ENCODE data around the gene CFL1.
"Not testable (repeated sequence)": the region's sequence is repeated elsewhere in the genome, so short reads cannot be mapped to it uniquely, and the experiment has no call there.

CFL1 gene

GRCh38 chr11:65857853-65858680, at the start of gene CFL1:
Gene CFL1 (minus strand): TSS chr11:65858180. CDS start chr11:65858099, 81 bp downstream.
- peak; percentile 82 to 90 for DNase-seq

DNA sequence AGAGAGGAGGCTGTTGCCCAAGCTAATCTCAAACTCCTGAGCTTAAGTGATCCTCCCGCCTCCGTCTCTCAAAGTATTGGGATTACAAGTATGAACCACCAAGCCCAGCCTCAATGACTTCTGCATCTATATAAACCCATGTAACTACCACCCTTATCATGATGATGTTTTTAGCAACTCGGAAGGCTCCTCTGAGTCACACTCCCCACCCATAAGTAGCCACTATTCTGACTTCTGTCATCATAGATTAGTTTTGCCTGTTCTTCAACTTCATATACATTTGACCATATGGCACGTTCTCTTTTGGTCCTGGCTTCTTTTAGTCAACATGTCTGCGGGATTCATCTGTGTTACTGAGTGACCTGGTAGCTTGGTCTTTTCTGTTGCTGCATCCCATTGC, 48.6 kb upstream of the CFL1 start:
- no peak for DNase-seq

- DNase-seq, result no peak
Observed at GRCh38 chr11:65903715-65904114, 45.7 kb upstream of the CFL1 start.

GRCh38 chr11:65903068-65903481, 45.1 kb upstream of the CFL1 start:
- no peak for DNase-seq

DNA sequence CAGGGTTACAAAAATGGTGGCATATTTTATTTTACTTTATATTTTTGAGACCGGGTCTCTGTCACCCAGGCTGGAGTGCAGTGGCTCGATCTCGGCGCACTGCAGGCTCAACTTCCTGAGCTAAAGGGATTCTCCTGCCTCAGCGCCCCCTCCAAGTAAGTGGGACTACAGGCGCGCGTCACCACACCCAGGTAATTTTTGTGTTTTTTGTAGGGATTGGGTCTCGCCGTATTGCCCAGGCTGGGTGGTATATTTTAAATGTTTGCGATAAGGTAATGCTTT, 42.9 kb upstream of the CFL1 start:
- DNase-seq, result no peak

GRCh38 chr11:65900125-65900898, 42.3 kb upstream of the CFL1 start, which contains the start of gene FOSL1:
Gene FOSL1 (minus strand): TSS chr11:65900388. CDS start chr11:65900339, 49 bp downstream.
- peak; percentile 42 to 78 for DNase-seq

DNA sequence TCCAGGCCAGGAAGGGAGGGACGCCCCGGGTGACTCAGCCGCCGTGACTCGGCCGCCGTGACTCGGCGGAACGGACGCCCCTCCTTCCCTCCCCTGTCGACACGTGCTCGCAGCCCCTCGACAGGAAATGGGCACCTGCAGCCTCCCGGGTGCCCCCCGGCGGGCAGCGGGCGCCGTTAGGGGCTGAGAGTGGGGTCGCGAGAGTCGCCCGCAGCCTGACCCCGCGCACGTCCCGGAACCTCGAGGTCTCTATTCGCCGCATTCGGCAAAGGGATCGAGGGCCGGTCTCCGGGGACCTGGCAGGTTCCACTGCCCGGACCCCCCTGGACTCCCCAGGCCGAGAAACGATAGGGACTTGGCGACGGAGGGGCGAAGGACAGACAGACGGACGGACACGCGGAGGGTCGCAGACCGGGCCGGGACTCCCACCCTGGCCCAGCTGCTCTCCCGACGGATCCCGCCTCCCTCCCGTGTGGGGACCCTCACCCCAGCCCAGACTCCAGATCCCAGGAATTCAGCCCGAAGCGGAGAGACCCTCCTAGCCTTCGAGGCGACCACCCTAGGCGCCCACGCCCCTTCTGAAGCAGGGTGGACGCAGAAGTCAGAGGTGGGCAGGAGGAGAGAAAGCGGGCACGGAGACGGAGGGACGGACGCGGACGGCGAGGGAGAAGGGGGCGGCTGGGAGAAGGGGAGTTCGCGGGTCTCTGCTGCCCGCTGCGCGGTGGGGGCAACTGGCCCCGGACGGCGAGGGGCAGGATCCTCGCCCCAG, 41.6 kb upstream of the CFL1 start:
- DNase-seq, result peak; percentile 32 to 64

GRCh38 chr11:65898656-65899355, 40.8 kb upstream of the CFL1 start:
- no peak for DNase-seq

GRCh38 chr11:65897020-65897471, 39.1 kb upstream of the CFL1 start:
- DNase-seq, result no peak

- no peak for DNase-seq
Observed at GRCh38 chr11:65896034-65896999, 38.3 kb upstream of the CFL1 start.

DNA sequence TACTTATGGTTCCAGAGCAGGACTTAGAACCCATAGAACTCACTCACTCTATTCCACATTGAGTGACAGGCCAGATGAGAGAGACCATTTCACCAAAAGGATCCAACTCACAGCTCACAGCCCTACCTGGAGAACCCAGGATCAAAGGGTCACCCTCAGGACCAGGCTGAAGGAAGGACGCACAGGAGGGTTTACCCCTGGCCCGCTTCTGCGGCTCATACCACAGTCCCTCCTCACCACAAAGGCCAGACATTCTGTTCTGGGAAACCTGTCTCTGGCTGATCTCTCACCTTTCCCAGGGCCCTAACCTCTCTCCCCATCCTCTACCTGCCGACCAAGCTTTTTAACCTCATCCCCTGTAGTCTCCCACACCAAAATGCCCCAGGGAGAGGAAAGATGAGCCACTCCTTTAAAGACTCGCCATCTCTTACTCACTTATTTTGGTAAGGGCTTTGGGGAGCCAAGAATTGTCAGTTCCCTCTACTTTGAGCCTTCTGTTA, 37.6 kb upstream of the CFL1 start:
- no peak for DNase-seq

GRCh38 chr11:65894034-65894591, 36.1 kb upstream of the CFL1 start:
- no peak for DNase-seq

GRCh38 chr11:65892661-65893317, 34.8 kb upstream of the CFL1 start:
- no peak for DNase-seq

DNA sequence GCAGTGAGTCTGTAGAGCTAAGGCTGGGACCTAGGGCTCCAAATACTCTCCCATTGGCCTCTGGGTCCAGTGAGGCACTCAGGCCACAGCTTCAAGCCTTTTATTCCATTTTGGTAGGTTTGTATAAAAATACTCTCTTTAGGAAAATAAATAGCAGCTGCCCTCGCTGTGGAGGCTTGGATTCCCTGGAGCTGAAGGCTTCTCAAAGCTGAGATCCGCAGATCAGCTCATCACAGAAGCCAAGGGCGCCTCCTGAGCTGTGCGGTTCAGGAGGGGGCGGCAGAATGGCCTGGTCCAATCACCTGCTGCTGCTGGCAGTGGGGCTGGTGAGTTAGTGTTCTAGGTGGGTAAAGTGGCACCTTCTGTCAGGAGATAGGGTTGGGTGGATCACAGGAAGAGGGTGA, 34.2 kb upstream of the CFL1 start:
- DNase-seq, result not testable (repeated sequence)

- DNase-seq, result no peak
Observed at GRCh38 chr11:65891219-65892136, 33.5 kb upstream of the CFL1 start.

DNA sequence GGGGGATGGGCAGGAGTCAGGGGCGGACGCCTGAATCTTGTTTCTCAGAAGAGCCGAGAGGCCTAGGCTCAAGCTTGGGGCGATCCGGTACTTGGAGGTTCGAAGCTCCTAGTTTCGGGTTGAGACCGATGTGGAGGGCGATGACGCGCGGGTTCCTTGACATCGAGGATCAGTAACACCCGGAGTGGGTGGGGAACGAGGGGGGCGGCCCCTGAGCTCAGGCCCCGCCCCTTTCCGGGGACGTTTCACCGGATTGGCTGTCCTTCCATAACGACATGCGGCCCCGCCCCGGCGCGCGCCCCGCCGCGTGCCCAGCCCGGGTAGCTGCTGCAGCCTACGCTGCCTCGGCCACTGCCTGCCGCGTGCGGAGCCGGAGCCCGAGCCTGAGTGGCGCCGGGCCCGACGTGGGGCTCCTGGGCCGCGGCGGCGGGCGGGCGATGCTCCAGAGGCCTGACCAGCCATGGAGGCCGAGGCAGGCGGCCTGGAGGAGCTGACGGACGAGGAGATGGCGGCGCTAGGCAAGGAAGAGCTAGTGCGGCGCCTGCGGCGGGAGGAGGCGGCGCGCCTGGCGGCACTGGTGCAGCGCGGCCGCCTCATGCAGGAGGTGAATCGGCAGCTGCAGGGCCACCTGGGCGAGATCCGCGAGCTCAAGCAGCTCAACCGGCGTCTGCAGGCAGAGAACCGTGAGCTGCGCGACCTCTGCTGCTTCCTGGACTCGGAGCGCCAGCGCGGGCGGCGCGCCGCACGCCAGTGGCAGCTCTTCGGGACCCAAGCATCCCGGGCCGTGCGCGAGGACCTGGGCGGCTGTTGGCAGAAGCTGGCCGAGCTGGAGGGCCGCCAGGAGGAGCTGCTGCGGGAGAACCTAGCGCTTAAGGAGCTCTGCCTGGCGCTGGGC, 32.6 kb upstream of the CFL1 start, which contains the start of gene CCDC85B:
CCDC85B (plus strand) TSS at position 350 of the 895 bp plus-strand sequence; CDS start at position 461, 111 bp downstream.
- DNase-seq, result peak; percentile 85 to 89

- peak; percentile 86 to 93 for DNase-seq
Observed at GRCh38 chr11:65888163-65888814, 30.3 kb upstream of the CFL1 start, which contains the start of gene FIBP. Gene FIBP (minus strand): TSS chr11:65888471. CDS start chr11:65888418, 53 bp downstream.
